Measurements from ENCODE around the gene NHSL2.

GRCh38 chrX:72050011-72050410, 139.4 kb downstream of the NHSL2 start:
- TF ChIP-seq CTCF (IDR thresholded peaks at IDR 0.05) (no peak), POLR2AphosphoS5 (IDR thresholded peaks at IDR 0.05) (no peak), EP300 (IDR thresholded peaks at IDR 0.05) (no peak), POLR2A (IDR thresholded peaks at IDR 0.05; ENCODE audit: low read depth) (no peak)

Measured in esophagus muscularis mucosa (tissue), 4 donors.